HepG2 (cell line): Measurements from ENCODE around the gene INTS3. TPM values are rescaled to one million over a fixed set of nuclear protein-coding genes. Genes with fewer than 3 reads are reported as not detected.
A peak's percentile ranks its signal among the peaks of the same experiment; 100 is the strongest.

Source experiments
- ARID2 ChIP-seq: sonication (generic); formaldehyde crosslinking; IDR thresholded peaks from 2 replicates; pipeline ENCODE4 v1.8.1; 2022; ENCODE audit warnings: mild to moderate bottlenecking, missing genetic modification reagents, borderline replicate concordance
- ATF5 ChIP-seq: sonication (generic); formaldehyde crosslinking; IDR thresholded peaks from 2 replicates; pipeline ENCODE4 v1.4.0; 2020; ENCODE audit warnings: mild to moderate bottlenecking, low read depth, missing genetic modification reagents
- CENPX ChIP-seq: sonication (generic); formaldehyde crosslinking; IDR thresholded peaks from 2 replicates; pipeline ENCODE4 v1.9.0; 2021; ENCODE audit warnings: mild to moderate bottlenecking, missing genetic modification reagents, moderate library complexity
- HMG20A ChIP-seq: IDR thresholded peaks from 2 replicates; pipeline ENCODE4 v1.6.1; 2016; ENCODE audit warnings: borderline replicate concordance
- JARID2 ChIP-seq: sonication (generic); formaldehyde crosslinking; IDR thresholded peaks from 2 replicates; pipeline ENCODE4 v1.8.1; 2023; ENCODE audit warnings: missing genetic modification reagents, inconsistent platforms; ENCODE audit not compliant: insufficient replicate concordance
- KLF15 ChIP-seq: sonication (generic); formaldehyde crosslinking; IDR thresholded peaks from 2 replicates; pipeline ENCODE4 v1.8.1; 2023; ENCODE audit warnings: borderline replicate concordance, mild to moderate bottlenecking, inconsistent platforms, missing genetic modification reagents, mixed read lengths
- MEF2D ChIP-seq: sonication (generic); formaldehyde crosslinking; IDR thresholded peaks from 2 replicates; pipeline ENCODE4 v1.5.1; 2020; ENCODE audit warnings: mild to moderate bottlenecking, missing genetic modification reagents
- NR2F2 ChIP-seq: IDR thresholded peaks from 2 replicates; pipeline ENCODE4 v1.6.1; 2012; ENCODE audit warnings: low read depth, inconsistent platforms, borderline replicate concordance
- PAXIP1 ChIP-seq: sonication (generic); formaldehyde crosslinking; conservative IDR thresholded peaks from 2 replicates; pipeline ENCODE4 v1.4.0; 2020; ENCODE audit warnings: mild to moderate bottlenecking, missing genetic modification reagents, moderate library complexity
- PRPF4 ChIP-seq: fragments of 200-400 bp; formaldehyde crosslinking; IDR thresholded peaks from 2 replicates; pipeline ENCODE4 v1.6.1; 2016; ENCODE audit warnings: low read length, low read depth; ENCODE audit not compliant: poor library complexity, severe bottlenecking
- SRSF1 ChIP-seq: fragments of 200-400 bp; formaldehyde crosslinking; optimal IDR thresholded peaks from 2 replicates; pipeline ENCODE3; 2017; ENCODE audit warnings: mild to moderate bottlenecking, low read depth, low read length, moderate library complexity
- THAP11 ChIP-seq: IDR thresholded peaks from 2 replicates; pipeline ENCODE4 v1.6.1; 2016; ENCODE audit warnings: missing biosample characterization, missing genetic modification reagents
- ZFP82 ChIP-seq: sonication (generic); formaldehyde crosslinking; IDR thresholded peaks from 2 replicates; pipeline ENCODE4 v1.5.1; 2020; ENCODE audit warnings: mild to moderate bottlenecking, missing genetic modification reagents, borderline replicate concordance
- ZNF282 ChIP-seq: fragments of 450-650 bp; IDR thresholded peaks from 2 replicates; pipeline ENCODE4 v1.6.1; 2018; ENCODE audit not compliant: partially characterized antibody
- ZNF530 ChIP-seq: sonication (generic); formaldehyde crosslinking; IDR thresholded peaks from 2 replicates; pipeline ENCODE4 v1.5.0; 2020; ENCODE audit warnings: low read depth, mild to moderate bottlenecking, missing genetic modification reagents
- polyA plus RNA-seq, 8 experiments: library from polyadenylated mRNA; depleted of rRNA in 3 of 8; stranded (reverse) in 7 of 8; unstranded in 1 of 8; fragments of >200 nt; fragmentation: Illumina TruSeq in 4 of 8; extraction: Trizol in 4 of 8; gene quantifications; 2 replicates each; pipeline versions ENCODE4 v1.2.1 to v1.2.3, GENCODE V29; 2011 to 2016; ENCODE audit warnings: low read depth in 4 of 8, missing spikeins in 1 of 8, mixed read lengths in 1 of 8; ENCODE audit not compliant: insufficient read depth in 1 of 8
- total RNA-seq, 5 experiments: library from RNA; depleted of rRNA; stranded (reverse); fragments of >200 nt; fragmentation: Illumina TruSeq; extraction: Trizol; gene quantifications; 2 replicates each; pipeline ENCODE4 v1.2.3, GENCODE V29; 2016; ENCODE audit warnings: low read depth in 1 of 5
- TF ChIP-seq, protein P1 (sequence below), 2 experiments: sonication (generic) in 1 of 2; formaldehyde crosslinking in 1 of 2; IDR thresholded peaks; 2 replicates each; pipeline versions ENCODE4 v1.5.1 to v1.6.1; 2011 to 2020; ENCODE audit warnings: borderline replicate concordance in 1 of 2, low read depth in 1 of 2, low read length in 1 of 2, mild to moderate bottlenecking in 1 of 2, missing genetic modification reagents in 1 of 2, moderate library complexity in 1 of 2
- TF ChIP-seq, protein P2 (sequence below): sonication (generic); formaldehyde crosslinking; IDR thresholded peaks from 2 replicates; pipeline ENCODE4 v1.4.0; 2020; ENCODE audit warnings: missing genetic modification reagents
- TF ChIP-seq, protein P3 (sequence below): IDR thresholded peaks from 2 replicates; pipeline ENCODE4 v1.6.1; 2016; ENCODE audit warnings: missing genetic modification reagents, missing compliant biosample characterization
- TF ChIP-seq, protein P4 (sequence below): sonication (generic); formaldehyde crosslinking; IDR thresholded peaks from 2 replicates; pipeline ENCODE4 v1.5.0; 2020; ENCODE audit warnings: mild to moderate bottlenecking, low read depth, missing genetic modification reagents, borderline replicate concordance

Gene INTS3
- total and polyA plus RNA-seq, 2 of the 13 experiments (the other 11 are each of a cell fraction or from before 2014, with no cell fraction given), result 17.2 to 27.2 TPM

GRCh38 chr1:153783233-153784190, 55.7 kb downstream of the INTS3 start (continued):
- TF ChIP-seq ZNF282, result no peak
- no peak for TF ChIP-seq HMG20A (CRISPR knock-in tag)
- TF ChIP-seq THAP11 (CRISPR knock-in tag), result peak; percentile 72
- no peak for TF ChIP-seq PRPF4
- TF ChIP-seq ZNF530, result no peak
- TF ChIP-seq KLF15, result peak; percentile 78; the same call in 1 of the 2 replicates
- TF ChIP-seq CENPX (CRISPR knock-in tag), result no peak
- no peak for TF ChIP-seq NR2F2
- TF ChIP-seq MEF2D, result peak; percentile 19; the same call in 1 of the 2 replicates
- peak; percentile 59 for TF ChIP-seq PAXIP1 (CRISPR knock-in tag)
- TF ChIP-seq JARID2, result no peak
- TF ChIP-seq ARID2, result peak; percentile 94
- TF ChIP-seq ZFP82, result no peak; the same call in 1 of the 2 replicates
- peak; percentile 65 for TF ChIP-seq SRSF1
- TF ChIP-seq ATF5, result no peak
- TF ChIP-seq, protein P1, sequence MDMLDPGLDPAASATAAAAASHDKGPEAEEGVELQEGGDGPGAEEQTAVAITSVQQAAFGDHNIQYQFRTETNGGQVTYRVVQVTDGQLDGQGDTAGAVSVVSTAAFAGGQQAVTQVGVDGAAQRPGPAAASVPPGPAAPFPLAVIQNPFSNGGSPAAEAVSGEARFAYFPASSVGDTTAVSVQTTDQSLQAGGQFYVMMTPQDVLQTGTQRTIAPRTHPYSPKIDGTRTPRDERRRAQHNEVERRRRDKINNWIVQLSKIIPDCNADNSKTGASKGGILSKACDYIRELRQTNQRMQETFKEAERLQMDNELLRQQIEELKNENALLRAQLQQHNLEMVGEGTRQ (IDR thresholded peaks at IDR 0.05; ENCODE audit: low read depth, low read length), result no peak
- TF ChIP-seq, protein P1 (CRISPR knock-in tag; IDR thresholded peaks at IDR 0.05; ENCODE audit: borderline replicate concordance), result no peak
- TF ChIP-seq, protein P2, sequence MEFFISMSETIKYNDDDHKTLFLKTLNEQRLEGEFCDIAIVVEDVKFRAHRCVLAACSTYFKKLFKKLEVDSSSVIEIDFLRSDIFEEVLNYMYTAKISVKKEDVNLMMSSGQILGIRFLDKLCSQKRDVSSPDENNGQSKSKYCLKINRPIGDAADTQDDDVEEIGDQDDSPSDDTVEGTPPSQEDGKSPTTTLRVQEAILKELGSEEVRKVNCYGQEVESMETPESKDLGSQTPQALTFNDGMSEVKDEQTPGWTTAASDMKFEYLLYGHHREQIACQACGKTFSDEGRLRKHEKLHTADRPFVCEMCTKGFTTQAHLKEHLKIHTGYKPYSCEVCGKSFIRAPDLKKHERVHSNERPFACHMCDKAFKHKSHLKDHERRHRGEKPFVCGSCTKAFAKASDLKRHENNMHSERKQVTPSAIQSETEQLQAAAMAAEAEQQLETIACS (CRISPR knock-in tag), result peak; percentile 8; the same call in 1 of the 2 replicates
- TF ChIP-seq, protein P3, sequence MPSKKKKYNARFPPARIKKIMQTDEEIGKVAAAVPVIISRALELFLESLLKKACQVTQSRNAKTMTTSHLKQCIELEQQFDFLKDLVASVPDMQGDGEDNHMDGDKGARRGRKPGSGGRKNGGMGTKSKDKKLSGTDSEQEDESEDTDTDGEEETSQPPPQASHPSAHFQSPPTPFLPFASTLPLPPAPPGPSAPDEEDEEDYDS (CRISPR knock-in tag), result peak; percentile 73
- TF ChIP-seq, protein P4, sequence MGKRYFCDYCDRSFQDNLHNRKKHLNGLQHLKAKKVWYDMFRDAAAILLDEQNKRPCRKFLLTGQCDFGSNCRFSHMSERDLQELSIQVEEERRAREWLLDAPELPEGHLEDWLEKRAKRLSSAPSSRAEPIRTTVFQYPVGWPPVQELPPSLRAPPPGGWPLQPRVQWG (CRISPR knock-in tag), result no peak
